HepG2 (cell line): Measurements from ENCODE around the gene PTPRD. TPM values are rescaled to one million over a fixed set of nuclear protein-coding genes. Genes with fewer than 3 reads are reported as not detected.

Experiments used
- FOXC1 ChIP-seq: sonication (generic); formaldehyde crosslinking; IDR thresholded peaks from 2 replicates; pipeline ENCODE4 v1.8.0; 2022; ENCODE audit warnings: mild to moderate bottlenecking, missing genetic modification reagents, borderline replicate concordance
- HOXA9 ChIP-seq: sonication (generic); formaldehyde crosslinking; IDR thresholded peaks from 2 replicates; pipeline ENCODE4 v1.8.1; 2022; ENCODE audit warnings: missing genetic modification reagents, mild to moderate bottlenecking, moderate library complexity, borderline replicate concordance
- MEF2D ChIP-seq: sonication (generic); formaldehyde crosslinking; IDR thresholded peaks from 2 replicates; pipeline ENCODE4 v1.5.1; 2020; ENCODE audit warnings: mild to moderate bottlenecking, missing genetic modification reagents
- NFYB ChIP-seq: sonication (generic); formaldehyde crosslinking; IDR thresholded peaks from 2 replicates; pipeline ENCODE4 v1.4.0; 2020; ENCODE audit warnings: missing genetic modification reagents
- POLR2AphosphoS2 ChIP-seq: IDR thresholded peaks from 2 replicates; pipeline ENCODE4 v1.6.1; 2011; ENCODE audit warnings: low read depth, low read length, improper control_type of control experiment
- SIX4 ChIP-seq: sonication (generic); formaldehyde crosslinking; IDR thresholded peaks from 2 replicates; pipeline ENCODE4 v1.4.0; 2020; ENCODE audit warnings: missing genetic modification reagents
- ZFP41 ChIP-seq: sonication (generic); formaldehyde crosslinking; IDR thresholded peaks from 2 replicates; pipeline ENCODE4 v1.4.0; 2020; ENCODE audit warnings: mild to moderate bottlenecking, missing genetic modification reagents, borderline replicate concordance
- ZNF670 ChIP-seq: sonication (generic); formaldehyde crosslinking; IDR thresholded peaks from 2 replicates; pipeline ENCODE4 v1.8.0; 2022; ENCODE audit warnings: mild to moderate bottlenecking, missing genetic modification reagents, borderline replicate concordance
- ZNF790 ChIP-seq: sonication (generic); formaldehyde crosslinking; IDR thresholded peaks from 2 replicates; pipeline ENCODE4 v1.8.0; 2022; ENCODE audit warnings: missing genetic modification reagents, mild to moderate bottlenecking, borderline replicate concordance
- polyA plus RNA-seq, 8 experiments: library from polyadenylated mRNA; depleted of rRNA in 3 of 8; stranded (reverse) in 7 of 8; unstranded in 1 of 8; fragments of >200 nt; fragmentation: Illumina TruSeq in 4 of 8; extraction: Trizol in 4 of 8; gene quantifications; 2 replicates each; pipeline versions ENCODE4 v1.2.1 to v1.2.3, GENCODE V29; 2011 to 2016; ENCODE audit warnings: low read depth in 4 of 8, missing spikeins in 1 of 8, mixed read lengths in 1 of 8; ENCODE audit not compliant: insufficient read depth in 1 of 8
- total RNA-seq, 5 experiments: library from RNA; depleted of rRNA; stranded (reverse); fragments of >200 nt; fragmentation: Illumina TruSeq; extraction: Trizol; gene quantifications; 2 replicates each; pipeline ENCODE4 v1.2.3, GENCODE V29; 2016; ENCODE audit warnings: low read depth in 1 of 5
- TF ChIP-seq, protein P1 (sequence below): sonication (generic); formaldehyde crosslinking; conservative IDR thresholded peaks from 2 replicates; pipeline ENCODE4 v1.8.0; 2022; ENCODE audit warnings: mild to moderate bottlenecking, moderate library complexity, missing genetic modification reagents
- TF ChIP-seq, protein P2 (sequence below): sonication (generic); formaldehyde crosslinking; IDR thresholded peaks from 2 replicates; pipeline ENCODE4 v1.5.0; 2020; ENCODE audit warnings: mild to moderate bottlenecking, missing genetic modification reagents
- TF ChIP-seq, protein P3 (sequence below): sonication (generic); formaldehyde crosslinking; IDR thresholded peaks from 2 replicates; pipeline ENCODE4 v1.4.0; 2020; ENCODE audit warnings: missing genetic modification reagents, mild to moderate bottlenecking, borderline replicate concordance

Gene PTPRD
- total and polyA plus RNA-seq, 2 of the 13 experiments (the other 11 are each of a cell fraction or from before 2014, with no cell fraction given), result 0.05 TPM; not detected in 1

DNA sequence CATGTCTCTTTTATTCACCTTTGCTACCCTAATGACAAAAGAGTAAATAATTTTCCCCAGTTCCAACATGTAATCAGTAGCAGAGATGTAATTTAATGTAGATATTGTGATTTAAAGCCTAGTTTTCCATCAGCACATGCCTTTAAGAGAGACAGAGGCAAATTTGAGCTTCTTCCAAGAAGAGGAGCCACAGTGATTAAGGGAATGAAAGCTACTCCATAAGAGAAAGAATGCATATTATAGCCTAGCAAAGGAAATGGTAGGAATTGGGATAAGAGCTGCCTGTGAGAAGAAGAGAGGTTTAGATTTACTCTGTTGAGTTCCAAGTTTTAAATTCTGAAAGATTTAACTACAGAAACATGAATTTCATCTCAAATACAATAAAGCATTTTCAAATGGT lies 2222.2 kb downstream of the PTPRD start (continued):
- TF ChIP-seq, protein P1, sequence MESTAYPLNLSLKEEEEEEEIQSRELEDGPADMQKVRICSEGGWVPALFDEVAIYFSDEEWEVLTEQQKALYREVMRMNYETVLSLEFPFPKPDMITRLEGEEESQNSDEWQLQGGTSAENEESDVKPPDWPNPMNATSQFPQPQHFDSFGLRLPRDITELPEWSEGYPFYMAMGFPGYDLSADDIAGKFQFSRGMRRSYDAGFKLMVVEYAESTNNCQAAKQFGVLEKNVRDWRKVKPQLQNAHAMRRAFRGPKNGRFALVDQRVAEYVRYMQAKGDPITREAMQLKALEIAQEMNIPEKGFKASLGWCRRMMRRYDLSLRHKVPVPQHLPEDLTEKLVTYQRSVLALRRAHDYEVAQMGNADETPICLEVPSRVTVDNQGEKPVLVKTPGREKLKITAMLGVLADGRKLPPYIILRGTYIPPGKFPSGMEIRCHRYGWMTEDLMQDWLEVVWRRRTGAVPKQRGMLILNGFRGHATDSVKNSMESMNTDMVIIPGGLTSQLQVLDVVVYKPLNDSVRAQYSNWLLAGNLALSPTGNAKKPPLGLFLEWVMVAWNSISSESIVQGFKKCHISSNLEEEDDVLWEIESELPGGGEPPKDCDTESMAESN (CRISPR knock-in tag), result no peak
- no peak for TF ChIP-seq MEF2D
- no peak for TF ChIP-seq ZFP41
- TF ChIP-seq, protein P2, sequence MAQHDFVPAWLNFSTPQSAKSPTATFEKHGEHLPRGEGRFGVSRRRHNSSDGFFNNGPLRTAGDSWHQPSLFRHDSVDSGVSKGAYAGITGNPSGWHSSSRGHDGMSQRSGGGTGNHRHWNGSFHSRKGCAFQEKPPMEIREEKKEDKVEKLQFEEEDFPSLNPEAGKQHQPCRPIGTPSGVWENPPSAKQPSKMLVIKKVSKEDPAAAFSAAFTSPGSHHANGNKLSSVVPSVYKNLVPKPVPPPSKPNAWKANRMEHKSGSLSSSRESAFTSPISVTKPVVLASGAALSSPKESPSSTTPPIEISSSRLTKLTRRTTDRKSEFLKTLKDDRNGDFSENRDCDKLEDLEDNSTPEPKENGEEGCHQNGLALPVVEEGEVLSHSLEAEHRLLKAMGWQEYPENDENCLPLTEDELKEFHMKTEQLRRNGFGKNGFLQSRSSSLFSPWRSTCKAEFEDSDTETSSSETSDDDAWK (CRISPR knock-in tag), result no peak
- no peak for TF ChIP-seq ZNF670
- no peak for TF ChIP-seq POLR2AphosphoS2
- no peak for TF ChIP-seq NFYB
- TF ChIP-seq, protein P3, sequence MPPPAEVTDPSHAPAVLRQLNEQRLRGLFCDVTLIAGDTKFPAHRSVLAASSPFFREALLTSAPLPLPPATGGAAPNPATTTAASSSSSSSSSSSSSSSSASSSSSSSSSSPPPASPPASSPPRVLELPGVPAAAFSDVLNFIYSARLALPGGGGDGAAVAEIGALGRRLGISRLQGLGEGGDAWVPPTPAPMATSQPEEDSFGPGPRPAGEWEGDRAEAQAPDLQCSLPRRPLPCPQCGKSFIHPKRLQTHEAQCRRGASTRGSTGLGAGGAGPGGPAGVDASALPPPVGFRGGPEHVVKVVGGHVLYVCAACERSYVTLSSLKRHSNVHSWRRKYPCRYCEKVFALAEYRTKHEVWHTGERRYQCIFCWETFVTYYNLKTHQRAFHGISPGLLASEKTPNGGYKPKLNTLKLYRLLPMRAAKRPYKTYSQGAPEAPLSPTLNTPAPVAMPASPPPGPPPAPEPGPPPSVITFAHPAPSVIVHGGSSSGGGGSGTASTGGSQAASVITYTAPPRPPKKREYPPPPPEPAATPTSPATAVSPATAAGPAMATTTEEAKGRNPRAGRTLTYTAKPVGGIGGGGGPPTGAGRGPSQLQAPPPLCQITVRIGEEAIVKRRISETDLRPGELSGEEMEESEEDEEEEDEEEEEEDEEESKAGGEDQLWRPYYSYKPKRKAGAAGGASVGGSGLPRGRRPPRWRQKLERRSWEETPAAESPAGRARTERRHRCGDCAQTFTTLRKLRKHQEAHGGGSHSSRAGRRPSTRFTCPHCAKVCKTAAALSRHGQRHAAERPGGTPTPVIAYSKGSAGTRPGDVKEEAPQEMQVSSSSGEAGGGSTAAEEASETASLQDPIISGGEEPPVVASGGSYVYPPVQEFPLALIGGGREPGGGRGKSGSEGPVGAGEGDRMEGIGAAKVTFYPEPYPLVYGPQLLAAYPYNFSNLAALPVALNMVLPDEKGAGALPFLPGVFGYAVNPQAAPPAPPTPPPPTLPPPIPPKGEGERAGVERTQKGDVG, result no peak
- TF ChIP-seq FOXC1, result no peak
- no peak for TF ChIP-seq ZNF790
- no peak for TF ChIP-seq HOXA9 (CRISPR knock-in tag)
- no peak for TF ChIP-seq SIX4 (CRISPR knock-in tag)
